A549 (cell line): Measurements from ENCODE around the gene KCNIP3.

Source experiments
- CHD2 ChIP-seq: fragments of 150-350 bp; IDR thresholded peaks from 2 replicates; pipeline ENCODE4 v1.6.1; 2014; ENCODE audit warnings: low read length; ENCODE audit not compliant: partially characterized antibody
- EHMT2 ChIP-seq: fragments of 200-600 bp; sonication (generic); IDR thresholded peaks from 2 replicates; pipeline ENCODE4 v1.6.1; 2016; ENCODE audit warnings: antibody characterized with exemption, low read depth, mild to moderate bottlenecking, moderate library complexity
- JUN ChIP-seq, 2 experiments: fragments of >200 bp; sonication (Bioruptor Twin); formaldehyde crosslinking; IDR thresholded peaks; 2 replicates in 1 of 2; 3 replicates in 1 of 2; pipeline ENCODE4 v1.6.1; 2016 to 2017
- KDM1A ChIP-seq: fragments of 200-600 bp; sonication (generic); IDR thresholded peaks from 2 replicates; pipeline ENCODE4 v1.6.1; 2016; ENCODE audit warnings: low read depth, mild to moderate bottlenecking
- MAX ChIP-seq: IDR thresholded peaks from 2 replicates; pipeline ENCODE4 v1.6.1; 2012
- MYC ChIP-seq: IDR thresholded peaks from 2 replicates; pipeline ENCODE4 v1.6.1; 2012; ENCODE audit warnings: mild to moderate bottlenecking, inconsistent platforms, low read length, improper control_type of control experiment, borderline replicate concordance
- PBX3 ChIP-seq: IDR thresholded peaks from 2 replicates; pipeline ENCODE4 v1.6.1; 2012
- POLR2A ChIP-seq: IDR thresholded peaks from 2 replicates; pipeline ENCODE4 v1.6.1; 2012; ENCODE audit warnings: mild to moderate bottlenecking, low read length
- RAD21 ChIP-seq, 2 experiments: fragments of >200 bp in 1 of 2; sonication (Bioruptor Twin) in 1 of 2; formaldehyde crosslinking in 1 of 2; IDR thresholded peaks in 1 of 2; conservative IDR thresholded peaks in 1 of 2; 2 replicates in 1 of 2; 3 replicates in 1 of 2; pipeline ENCODE4 v1.6.1; 2012 to 2018; ENCODE audit warnings: inconsistent platforms in 1 of 2
- TF ChIP-seq, protein P1 (sequence below): IDR thresholded peaks from 2 replicates; pipeline ENCODE4 v1.6.1; 2012; ENCODE audit warnings: low read depth, borderline replicate concordance
- TF ChIP-seq, protein P2 (sequence below): fragments of >200 bp; sonication (Bioruptor Twin); formaldehyde crosslinking; IDR thresholded peaks from 3 replicates; pipeline ENCODE4 v1.5.1; 2016

GRCh38 chr2:95362486-95362885 lies 65.3 kb downstream of the KCNIP3 start:
- no peak for TF ChIP-seq EHMT2
- TF ChIP-seq, protein P1, sequence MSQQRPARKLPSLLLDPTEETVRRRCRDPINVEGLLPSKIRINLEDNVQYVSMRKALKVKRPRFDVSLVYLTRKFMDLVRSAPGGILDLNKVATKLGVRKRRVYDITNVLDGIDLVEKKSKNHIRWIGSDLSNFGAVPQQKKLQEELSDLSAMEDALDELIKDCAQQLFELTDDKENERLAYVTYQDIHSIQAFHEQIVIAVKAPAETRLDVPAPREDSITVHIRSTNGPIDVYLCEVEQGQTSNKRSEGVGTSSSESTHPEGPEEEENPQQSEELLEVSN: no peak
- TF ChIP-seq, protein P2, sequence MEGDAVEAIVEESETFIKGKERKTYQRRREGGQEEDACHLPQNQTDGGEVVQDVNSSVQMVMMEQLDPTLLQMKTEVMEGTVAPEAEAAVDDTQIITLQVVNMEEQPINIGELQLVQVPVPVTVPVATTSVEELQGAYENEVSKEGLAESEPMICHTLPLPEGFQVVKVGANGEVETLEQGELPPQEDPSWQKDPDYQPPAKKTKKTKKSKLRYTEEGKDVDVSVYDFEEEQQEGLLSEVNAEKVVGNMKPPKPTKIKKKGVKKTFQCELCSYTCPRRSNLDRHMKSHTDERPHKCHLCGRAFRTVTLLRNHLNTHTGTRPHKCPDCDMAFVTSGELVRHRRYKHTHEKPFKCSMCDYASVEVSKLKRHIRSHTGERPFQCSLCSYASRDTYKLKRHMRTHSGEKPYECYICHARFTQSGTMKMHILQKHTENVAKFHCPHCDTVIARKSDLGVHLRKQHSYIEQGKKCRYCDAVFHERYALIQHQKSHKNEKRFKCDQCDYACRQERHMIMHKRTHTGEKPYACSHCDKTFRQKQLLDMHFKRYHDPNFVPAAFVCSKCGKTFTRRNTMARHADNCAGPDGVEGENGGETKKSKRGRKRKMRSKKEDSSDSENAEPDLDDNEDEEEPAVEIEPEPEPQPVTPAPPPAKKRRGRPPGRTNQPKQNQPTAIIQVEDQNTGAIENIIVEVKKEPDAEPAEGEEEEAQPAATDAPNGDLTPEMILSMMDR: no peak
- TF ChIP-seq CHD2: no peak
- TF ChIP-seq PBX3: no peak
- no peak for TF ChIP-seq KDM1A
- no peak for TF ChIP-seq POLR2A
- no peak for TF ChIP-seq MYC
- no peak for TF ChIP-seq JUN (IDR thresholded peaks at IDR 0.05)
- TF ChIP-seq MAX: no peak
- TF ChIP-seq RAD21 (conservative IDR thresholded peaks at IDR 0.05 in 1 of 2, IDR thresholded peaks at IDR 0.05 in 1 of 2): no peak
